AG04449 (cell line): Measurements from ENCODE around the gene LEP.
"Not testable (repeated sequence)": the region's sequence is repeated elsewhere in the genome, so short reads cannot be mapped to it uniquely, and the experiment has no call there.

ENCODE experiments used
- CTCF ChIA-PET: fragments of 350-600 bp; formaldehyde crosslinking; extraction: SDS; loops from one replicate; lab custom pipeline; 2021; ENCODE audit warnings: antibody characterized with exemption; lab: Yijun Ruan, JAX
- POLR2A ChIA-PET: fragments of 400-600, 350-600 bp; formaldehyde crosslinking; extraction: SDS; loops from one replicate; lab custom pipeline; 2020; ENCODE audit warnings: antibody characterized with exemption, inconsistent platforms; lab: Yijun Ruan, JAX
- DNase-seq: peaks from one replicate; pipeline ENCODE4 v3.0.0-alpha.2; 2010; ENCODE audit warnings: low read depth, low spot score
- H3K4me3 ChIP-seq: 2 replicates; pipeline ENCODE4 v1.5.1; 2011; ENCODE audit warnings: low read depth, mild to moderate bottlenecking, control low read depth, low read length
- TF ChIP-seq, protein P1 (sequence below): IDR thresholded peaks from one replicate; pipeline ENCODE4 v1.5.1; 2011; ENCODE audit warnings: mild to moderate bottlenecking, moderate library complexity, low read length, control low read depth, inconsistent platforms; ENCODE audit not compliant: insufficient read depth; ENCODE audit errors: missing control alignments

The LEP gene

DNA sequence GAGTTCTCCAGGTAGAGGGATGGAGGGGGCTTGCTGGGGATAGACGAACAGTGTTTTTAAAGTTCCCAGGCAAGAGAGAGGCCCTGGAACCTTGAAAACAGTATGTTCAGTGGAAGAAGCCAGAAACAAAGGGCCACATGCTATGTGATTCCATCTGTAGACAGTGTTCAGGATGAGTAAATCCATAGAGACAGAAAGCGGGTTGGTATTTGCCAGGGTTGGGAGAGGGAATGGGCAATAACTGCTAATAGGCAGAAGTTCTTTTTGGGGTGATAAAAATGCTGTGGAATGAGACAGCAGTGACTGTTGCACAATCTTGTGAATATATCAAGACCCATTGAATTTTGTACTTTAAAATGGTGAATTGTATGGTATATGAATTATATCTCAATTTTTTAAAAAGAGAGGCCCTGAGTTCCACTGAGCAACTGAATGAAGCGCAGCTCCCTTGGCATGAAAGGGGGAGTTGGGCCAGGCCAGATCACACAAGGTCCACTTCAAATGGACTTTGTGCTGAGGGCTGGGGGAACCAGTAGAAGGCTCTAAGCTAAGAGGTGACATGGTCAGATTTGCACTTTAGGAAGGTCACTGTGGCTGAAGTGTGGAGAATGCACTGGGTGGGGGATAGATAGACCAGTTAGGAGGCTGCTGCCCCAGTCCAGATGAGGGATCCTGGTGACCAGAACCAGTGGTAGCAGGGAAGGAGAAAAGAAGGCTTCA is 34.0 kb downstream of the LEP start:
- POLR2A ChIA-PET, result no interaction called here
- no peak overlapping the region for H3K4me3 ChIP-seq
- TF ChIP-seq, protein P1, sequence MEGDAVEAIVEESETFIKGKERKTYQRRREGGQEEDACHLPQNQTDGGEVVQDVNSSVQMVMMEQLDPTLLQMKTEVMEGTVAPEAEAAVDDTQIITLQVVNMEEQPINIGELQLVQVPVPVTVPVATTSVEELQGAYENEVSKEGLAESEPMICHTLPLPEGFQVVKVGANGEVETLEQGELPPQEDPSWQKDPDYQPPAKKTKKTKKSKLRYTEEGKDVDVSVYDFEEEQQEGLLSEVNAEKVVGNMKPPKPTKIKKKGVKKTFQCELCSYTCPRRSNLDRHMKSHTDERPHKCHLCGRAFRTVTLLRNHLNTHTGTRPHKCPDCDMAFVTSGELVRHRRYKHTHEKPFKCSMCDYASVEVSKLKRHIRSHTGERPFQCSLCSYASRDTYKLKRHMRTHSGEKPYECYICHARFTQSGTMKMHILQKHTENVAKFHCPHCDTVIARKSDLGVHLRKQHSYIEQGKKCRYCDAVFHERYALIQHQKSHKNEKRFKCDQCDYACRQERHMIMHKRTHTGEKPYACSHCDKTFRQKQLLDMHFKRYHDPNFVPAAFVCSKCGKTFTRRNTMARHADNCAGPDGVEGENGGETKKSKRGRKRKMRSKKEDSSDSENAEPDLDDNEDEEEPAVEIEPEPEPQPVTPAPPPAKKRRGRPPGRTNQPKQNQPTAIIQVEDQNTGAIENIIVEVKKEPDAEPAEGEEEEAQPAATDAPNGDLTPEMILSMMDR, result no peak
- CTCF ChIA-PET, result interaction anchor here (0.7 kb wide), 1 partner anchor 40 kb away, joined by 3 read pairs; no protein-coding TSS in a partner anchor
- DNase-seq, result no peak

DNA sequence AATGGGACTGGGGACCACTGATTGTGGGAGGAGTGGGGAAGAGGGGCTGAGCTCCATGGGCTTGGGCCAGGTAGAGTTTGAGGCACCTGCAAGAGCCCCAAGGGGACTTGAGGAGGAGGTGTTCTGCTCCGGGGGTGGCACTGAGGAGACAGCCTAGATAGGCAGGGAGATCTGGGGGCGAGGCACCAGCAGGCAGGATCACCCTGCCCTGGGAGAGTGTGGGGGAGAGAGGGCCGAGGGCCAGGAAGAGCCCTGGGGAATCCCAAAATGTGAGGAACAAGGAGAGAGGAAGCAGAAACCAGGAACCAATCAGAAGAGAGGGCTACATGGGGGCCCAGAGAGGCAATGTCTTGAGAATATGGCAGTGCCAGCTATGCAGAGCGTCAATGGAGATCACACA is 34.6 kb downstream of the LEP start:
- CTCF ChIA-PET, result interaction anchor here (0.7 kb wide), 1 partner anchor 40 kb away, joined by 3 read pairs; no protein-coding TSS in a partner anchor
- TF ChIP-seq, protein P1, result no peak
- DNase-seq, result no peak
- no peak overlapping the region for H3K4me3 ChIP-seq
- POLR2A ChIA-PET, result no interaction called here

DNA sequence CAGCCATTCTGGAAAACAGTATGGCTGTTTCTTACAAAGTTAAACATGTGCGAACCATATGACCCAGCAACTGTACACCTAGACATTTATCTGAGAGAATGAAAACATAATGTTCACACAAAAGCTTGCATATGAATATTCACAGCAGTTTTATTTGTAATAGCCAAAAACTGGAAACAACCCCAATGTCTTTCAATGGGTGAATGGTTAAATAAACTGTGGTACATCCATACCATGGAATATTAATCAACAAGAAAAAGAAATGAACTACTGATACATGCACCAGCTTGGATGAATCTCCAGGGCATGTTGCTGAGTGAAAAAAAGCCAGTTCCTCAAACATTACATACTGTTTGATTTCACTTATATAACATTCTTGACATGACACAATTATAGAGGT is 37.3 kb downstream of the LEP start:
- CTCF ChIA-PET, result no interaction called here

DNA sequence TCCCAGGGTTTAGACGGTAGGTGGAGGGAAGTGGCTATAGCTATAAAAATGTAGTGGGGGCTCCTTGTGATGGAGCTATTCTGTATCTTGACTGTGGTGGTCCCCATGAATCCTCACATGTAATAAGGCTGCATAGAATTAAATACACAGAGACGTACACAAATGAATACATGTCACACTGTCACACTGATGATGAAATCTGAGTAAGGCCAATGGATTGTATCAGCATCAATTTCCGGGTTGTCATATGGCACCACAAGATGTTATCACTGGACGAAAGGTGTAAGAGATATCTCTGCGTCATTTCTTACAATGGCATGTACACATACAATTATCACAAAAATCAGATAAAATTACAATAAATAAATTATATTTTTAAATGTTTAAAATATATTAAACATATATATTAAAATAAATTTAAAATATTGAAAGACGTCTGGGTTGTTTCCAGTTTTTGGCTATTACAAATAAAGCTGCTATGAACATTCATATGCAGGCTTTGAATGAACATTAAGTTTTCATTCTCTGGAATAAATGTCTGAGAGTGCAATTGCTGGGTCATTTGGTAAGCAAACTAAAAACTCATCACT is 38.1 kb downstream of the LEP start:
- no peak overlapping the region for H3K4me3 ChIP-seq
- CTCF ChIA-PET, result no interaction called here
- POLR2A ChIA-PET, result no interaction called here
- no peak for DNase-seq
- TF ChIP-seq, protein P1, result no peak

More for the DNA sequence above, 37.3 kb downstream of the LEP start:
- TF ChIP-seq, protein P1, result no peak
- DNase-seq, result no peak
- POLR2A ChIA-PET, result no interaction called here
- no peak overlapping the region for H3K4me3 ChIP-seq

DNA sequence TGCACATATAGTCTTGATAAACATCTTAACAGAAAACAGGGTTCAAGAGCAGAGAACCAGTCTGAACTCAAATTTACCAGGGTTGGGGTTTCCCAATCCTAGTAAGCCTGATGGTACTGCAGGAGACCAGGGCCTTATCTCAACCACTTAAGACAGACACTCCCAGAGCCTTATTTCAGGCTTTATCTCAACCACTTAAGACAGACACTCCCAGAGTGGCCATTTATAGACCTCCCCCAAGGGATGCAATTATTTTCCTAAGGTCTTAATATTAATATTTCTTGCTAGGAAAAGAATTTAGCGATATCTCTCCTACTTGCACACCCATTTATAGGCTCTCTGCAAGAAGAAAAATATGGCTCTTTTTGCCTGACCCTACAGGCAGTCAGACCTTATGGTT is 39.4 kb downstream of the LEP start:
- H3K4me3 ChIP-seq, DNase-seq, CTCF ChIA-PET, POLR2A ChIA-PET: not testable (repeated sequence)

DNA sequence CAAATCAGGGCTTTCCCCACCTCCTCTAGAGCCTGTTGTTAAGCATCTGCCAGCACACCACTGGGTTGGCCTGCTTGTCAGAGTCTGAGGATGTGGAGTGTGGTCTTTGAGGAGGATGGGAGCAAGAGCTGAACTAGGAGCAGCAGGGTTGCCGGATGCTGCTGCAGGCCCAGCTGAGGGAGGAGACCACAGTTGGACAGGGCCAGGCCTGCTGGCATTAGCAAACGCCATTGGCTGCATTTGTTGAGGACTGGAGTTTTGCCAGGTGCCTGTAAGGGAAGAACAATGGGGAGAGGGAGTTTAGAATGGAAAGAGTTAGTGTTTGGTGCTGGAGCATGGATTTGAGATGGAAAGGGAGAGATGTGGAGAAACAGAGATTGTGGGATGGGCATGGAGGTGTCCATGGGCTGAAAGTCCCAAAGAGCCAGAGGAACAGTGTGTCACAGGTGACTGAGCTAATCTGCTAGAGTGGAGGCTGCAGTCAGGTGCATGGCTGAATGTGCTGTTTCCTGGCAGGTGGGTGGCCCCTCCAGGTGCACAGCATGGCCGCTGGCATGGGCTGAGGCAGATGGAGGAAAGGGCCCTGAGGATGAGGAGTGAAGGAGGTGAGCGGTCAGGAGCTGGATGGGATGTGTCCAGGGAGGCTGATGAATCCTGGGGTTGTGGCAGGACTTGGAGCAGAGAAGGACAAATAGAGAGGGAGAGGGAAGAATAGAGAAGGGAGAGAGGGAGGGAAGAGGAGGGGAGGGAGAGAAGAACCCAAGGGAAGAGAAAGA is 40.7 kb downstream of the LEP start:
- CTCF ChIA-PET, result no interaction called here
- POLR2A ChIA-PET, result no interaction called here
- no peak overlapping the region for H3K4me3 ChIP-seq
- TF ChIP-seq, protein P1, result no peak
- no peak for DNase-seq
